Measurements from ENCODE around the gene IHH. TPM values are rescaled to one million over a fixed set of nuclear protein-coding genes. Genes with fewer than 3 reads are reported as not detected.

Gene IHH
- total RNA-seq, 1 donor from 2014 or later, result 0.18 TPM

DNA sequence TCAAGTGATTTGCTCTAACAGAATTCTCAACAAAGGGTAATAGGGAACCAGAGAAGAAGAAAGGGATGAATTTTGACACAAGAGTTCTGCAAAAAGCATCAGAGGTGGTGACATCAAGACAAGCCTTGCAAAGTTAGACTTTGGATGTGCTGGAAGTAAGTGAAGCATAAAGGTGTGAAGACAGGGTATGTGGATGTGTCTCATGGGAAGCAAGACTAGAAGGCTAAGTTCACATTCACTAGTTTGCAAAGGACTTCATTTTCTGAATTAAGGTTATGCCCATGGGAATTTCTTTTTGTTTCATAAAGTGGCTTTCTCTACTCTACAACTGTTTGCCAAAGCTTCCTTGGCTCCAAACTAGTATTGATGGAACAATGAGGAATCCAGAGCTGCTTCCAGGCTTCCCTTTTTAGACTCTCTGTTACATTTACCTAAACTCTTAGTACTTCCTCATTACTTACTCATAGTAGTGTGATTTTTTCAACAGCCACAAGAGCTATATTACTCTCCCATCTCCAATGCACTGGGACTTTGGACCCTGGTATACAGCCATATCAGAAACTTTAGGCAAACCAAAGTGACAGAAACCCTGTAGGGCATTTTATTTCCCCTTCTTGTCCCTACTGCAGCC lies 21.1 kb upstream of the IHH start:
- Mint-ChIP-seq H3K27me3 (ENCODE audit: low read depth) (peaks cover 25% of the 10 kb centered on the region), H3K27ac (no peak overlapping the region), H3K4me1 (no peaks in the 10 kb centered on the region), H3K4me3 (no peak overlapping the region), H3K9me3 (no peaks in the 10 kb centered on the region), H3K36me3 (no peaks in the 10 kb centered on the region)
- TF ChIP-seq, protein P1, sequence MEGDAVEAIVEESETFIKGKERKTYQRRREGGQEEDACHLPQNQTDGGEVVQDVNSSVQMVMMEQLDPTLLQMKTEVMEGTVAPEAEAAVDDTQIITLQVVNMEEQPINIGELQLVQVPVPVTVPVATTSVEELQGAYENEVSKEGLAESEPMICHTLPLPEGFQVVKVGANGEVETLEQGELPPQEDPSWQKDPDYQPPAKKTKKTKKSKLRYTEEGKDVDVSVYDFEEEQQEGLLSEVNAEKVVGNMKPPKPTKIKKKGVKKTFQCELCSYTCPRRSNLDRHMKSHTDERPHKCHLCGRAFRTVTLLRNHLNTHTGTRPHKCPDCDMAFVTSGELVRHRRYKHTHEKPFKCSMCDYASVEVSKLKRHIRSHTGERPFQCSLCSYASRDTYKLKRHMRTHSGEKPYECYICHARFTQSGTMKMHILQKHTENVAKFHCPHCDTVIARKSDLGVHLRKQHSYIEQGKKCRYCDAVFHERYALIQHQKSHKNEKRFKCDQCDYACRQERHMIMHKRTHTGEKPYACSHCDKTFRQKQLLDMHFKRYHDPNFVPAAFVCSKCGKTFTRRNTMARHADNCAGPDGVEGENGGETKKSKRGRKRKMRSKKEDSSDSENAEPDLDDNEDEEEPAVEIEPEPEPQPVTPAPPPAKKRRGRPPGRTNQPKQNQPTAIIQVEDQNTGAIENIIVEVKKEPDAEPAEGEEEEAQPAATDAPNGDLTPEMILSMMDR (IDR thresholded peaks at IDR 0.05; ENCODE audit: unreplicated experiment), result no peak
- DNase-seq (ENCODE audit: low spot score in 2 of 2, unreplicated experiment in 2 of 2), result no peak

DNA sequence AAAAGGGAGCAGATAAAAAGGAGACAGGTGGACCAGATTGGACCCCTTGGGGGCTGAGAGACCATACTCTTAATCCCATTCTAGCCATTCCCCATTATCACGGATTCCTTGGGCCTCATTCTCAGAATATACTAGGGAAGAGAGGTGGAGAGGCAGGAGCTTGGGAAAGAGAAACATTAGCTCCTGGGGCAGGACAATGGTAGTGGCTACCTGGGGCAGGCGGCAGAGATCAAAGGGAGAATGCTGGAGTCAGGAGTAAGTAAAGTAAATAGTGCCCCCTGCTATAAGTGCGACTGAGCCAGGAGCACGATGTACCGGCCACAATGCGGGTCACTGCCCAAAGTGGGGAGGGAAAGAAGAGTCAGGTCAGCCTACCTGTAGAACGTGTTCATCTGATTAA lies 20.4 kb upstream of the IHH start:
- H3K27me3 Mint-ChIP-seq (ENCODE audit: low read depth), result peaks cover 25% of the 10 kb centered on the region
- no peaks in the 10 kb centered on the region for H3K9me3 Mint-ChIP-seq
- no peak overlapping the region for H3K27ac Mint-ChIP-seq
- H3K36me3 Mint-ChIP-seq, result no peaks in the 10 kb centered on the region
- no peak for DNase-seq (ENCODE audit: low spot score in 2 of 2, unreplicated experiment in 2 of 2)
- H3K4me3 Mint-ChIP-seq, result no peak overlapping the region
- H3K4me1 Mint-ChIP-seq, result no peaks in the 10 kb centered on the region
- TF ChIP-seq, protein P1 (IDR thresholded peaks at IDR 0.05; ENCODE audit: unreplicated experiment), result no peak

DNA sequence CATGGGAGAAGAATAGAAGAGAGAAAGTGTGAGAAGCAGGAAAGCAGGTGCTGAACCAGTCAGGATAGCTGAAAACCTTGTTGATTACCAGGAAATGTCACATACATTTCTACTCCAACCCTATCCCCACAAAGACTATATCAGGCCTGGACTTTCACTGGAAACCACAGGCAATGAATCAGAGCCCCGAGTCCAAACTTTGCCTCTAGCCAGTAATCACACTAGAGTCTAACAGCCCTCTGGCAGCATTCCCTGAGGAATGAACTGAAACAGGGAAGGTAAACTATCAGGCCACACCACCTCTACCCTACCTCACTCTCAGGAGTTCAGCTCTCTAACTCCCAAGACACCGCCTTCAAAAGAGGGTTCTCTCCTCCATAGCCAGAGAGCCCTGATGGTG lies 18.7 kb upstream of the IHH start:
- no peaks in the 10 kb centered on the region for H3K4me1 Mint-ChIP-seq
- H3K27ac Mint-ChIP-seq, result no peak overlapping the region
- H3K4me3 Mint-ChIP-seq, result no peak overlapping the region
- TF ChIP-seq, protein P1 (IDR thresholded peaks at IDR 0.05; ENCODE audit: unreplicated experiment), result no peak
- no peaks in the 10 kb centered on the region for H3K9me3 Mint-ChIP-seq
- DNase-seq (ENCODE audit: low spot score in 2 of 2, unreplicated experiment in 2 of 2), result no peak
- peaks cover 23% of the 10 kb centered on the region for H3K27me3 Mint-ChIP-seq (ENCODE audit: low read depth)
- peaks cover 6% of the 10 kb centered on the region for H3K36me3 Mint-ChIP-seq

DNA sequence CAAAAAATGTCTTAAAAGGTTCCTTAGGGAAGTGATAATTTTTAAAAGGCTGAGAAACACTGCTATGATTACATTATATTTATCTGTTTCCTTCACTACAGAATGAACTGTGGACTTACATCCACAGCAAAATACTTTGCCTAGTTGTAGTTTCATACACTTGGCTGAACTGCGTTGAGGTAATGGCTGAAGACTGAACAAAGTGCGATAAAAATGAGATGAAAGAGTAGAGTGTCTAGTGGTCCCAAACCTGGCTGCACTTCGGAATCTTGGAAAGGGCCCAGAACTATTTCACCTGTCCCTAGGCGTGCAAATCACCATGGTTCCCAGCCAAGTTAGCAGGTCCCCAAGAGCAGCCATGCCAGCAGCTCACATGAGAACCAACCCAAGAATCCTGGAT lies 18.2 kb upstream of the IHH start:
- no peak for DNase-seq (ENCODE audit: low spot score in 2 of 2, unreplicated experiment in 2 of 2)
- Mint-ChIP-seq H3K27ac (no peak overlapping the region), H3K36me3 (peaks cover 6% of the 10 kb centered on the region), H3K4me3 (no peak overlapping the region), H3K27me3 (ENCODE audit: low read depth) (peaks cover 23% of the 10 kb centered on the region), H3K4me1 (no peaks in the 10 kb centered on the region), H3K9me3 (no peaks in the 10 kb centered on the region)
- TF ChIP-seq, protein P1 (IDR thresholded peaks at IDR 0.05; ENCODE audit: unreplicated experiment), result no peak

DNA sequence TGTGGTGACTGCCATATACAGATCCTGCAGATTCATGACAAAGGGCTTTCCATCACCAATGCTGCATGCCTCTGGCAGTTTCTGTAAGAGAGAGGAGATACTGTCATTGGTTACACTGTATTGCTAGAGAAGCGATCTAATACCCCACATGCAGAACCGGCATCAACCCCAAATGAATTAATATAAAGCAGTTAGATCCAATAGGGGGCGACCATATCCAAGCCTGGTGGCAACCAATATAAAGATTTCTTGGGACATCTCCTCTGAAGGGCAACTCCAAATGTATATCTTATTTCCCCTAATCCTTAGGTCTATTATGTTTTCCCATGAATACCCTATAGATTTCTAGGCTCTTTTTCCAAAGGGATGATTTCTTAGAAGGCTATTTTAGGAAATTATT lies 17.4 kb upstream of the IHH start:
- no peak for DNase-seq (ENCODE audit: low spot score in 2 of 2, unreplicated experiment in 2 of 2)
- no peak overlapping the region for H3K27ac Mint-ChIP-seq

More for the DNA sequence above, 17.4 kb upstream of the IHH start:
- TF ChIP-seq, protein P1 (IDR thresholded peaks at IDR 0.05; ENCODE audit: unreplicated experiment), result no peak
- Mint-ChIP-seq H3K4me1 (no peaks in the 10 kb centered on the region), H3K36me3 (peaks cover 6% of the 10 kb centered on the region), H3K9me3 (no peaks in the 10 kb centered on the region), H3K27me3 (ENCODE audit: low read depth) (peaks cover 20% of the 10 kb centered on the region), H3K4me3 (no peak overlapping the region)
